SH-SY5Y (cell line): ENCODE results near the gene TOP3A.

Experiments used
- GATA2 ChIP-seq: IDR thresholded peaks from 2 replicates; pipeline ENCODE4 v1.6.1; 2011; ENCODE audit warnings: mild to moderate bottlenecking, low read depth, low read length
- GATA3 ChIP-seq: IDR thresholded peaks from 2 replicates; pipeline ENCODE4 v1.6.1; 2011; ENCODE audit warnings: low read depth, mild to moderate bottlenecking, low read length, moderate library complexity

- TF ChIP-seq GATA2 (no peak), GATA3 (no peak)
These were observed 85.5 kb downstream of the TOP3A start for GRCh38 chr17:18229254-18229653.
